Measurements from ENCODE around the gene SWT1. TPM values are rescaled to one million over a fixed set of nuclear protein-coding genes. Genes with fewer than 3 reads are reported as not detected.
A peak's percentile ranks its signal among the peaks of the same experiment; 100 is the strongest.

The SWT1 gene
- total RNA-seq, 1 experiment from 2014 or later, result 3.6 TPM

GRCh38 chr1:185154912-185155513 is 2.0 kb upstream of the SWT1 start:
- POLR2A ChIA-PET (ENCODE audit: unreplicated experiment), result no interaction called here
- peaks cover 21% of the 10 kb centered on the region for H3K4me1 ChIP-seq (replicated peaks; ENCODE audit: insufficient read depth)
- TF ChIP-seq CTCF (conservative IDR thresholded peaks at IDR 0.05) (no peak), EZH2 (IDR thresholded peaks at IDR 0.05; ENCODE audit: low read depth) (no peak)
- H3K27ac ChIP-seq, result no peak overlapping the region
- H2AFZ ChIP-seq, result peak overlapping the region; percentile 36; the same call in 1 of the 2 replicates
- H3K9me3 ChIP-seq (ENCODE audit: insufficient read depth, low read depth), result no peaks in the 10 kb centered on the region
- H3K36me3 ChIP-seq (ENCODE audit: low read depth), result no peaks in the 10 kb centered on the region
- H3K4me2 ChIP-seq, result peak overlapping the region; percentile 84
- H3F3A ChIP-seq (ENCODE audit: insufficient read depth, low read depth), result no peaks in the 10 kb centered on the region
- no peaks in the 10 kb centered on the region for H4K20me1 ChIP-seq (ENCODE audit: insufficient read depth)
- H3K4me3 ChIP-seq, result peak overlapping the region; percentile 82; the same call in 1 of the 2 replicates
- no peaks in the 10 kb centered on the region for H3K27me3 ChIP-seq (ENCODE audit: insufficient read depth, low read depth)
- peaks cover 19% of the 10 kb centered on the region for H3K79me2 ChIP-seq (ENCODE audit: low read depth)
- peak in 1 of 2 experiments; percentile 64 for DNase-seq
- intact Hi-C loops (cut with micrococcal nuclease; ENCODE audit: unreplicated experiment), result loop anchor here (5.0 kb wide), 3 partner anchors 183 to 517 kb away; partner anchors contain the start of gene NIBAN1
- no peaks in the 10 kb centered on the region for H3K9me2 ChIP-seq (ENCODE audit: insufficient read depth)
- CTCF ChIA-PET, result no interaction called here
- BruUV-seq (replicated peaks), result no TSS peak

GRCh38 chr1:185155600-185156287 is 1.2 kb upstream of the SWT1 start:
- H3K9me2 ChIP-seq (ENCODE audit: insufficient read depth), result no peaks in the 10 kb centered on the region
- no peaks in the 10 kb centered on the region for H3K9me3 ChIP-seq (ENCODE audit: insufficient read depth, low read depth)
- H3K4me2 ChIP-seq, result peak overlapping the region; percentile 84
- H4K20me1 ChIP-seq (ENCODE audit: insufficient read depth), result no peaks in the 10 kb centered on the region
- H3K4me1 ChIP-seq (replicated peaks; ENCODE audit: insufficient read depth), result peaks cover 21% of the 10 kb centered on the region
- ChIA-PET CTCF (interaction anchor here (0.6 kb wide), 1 partner anchor 565 kb away, joined by 4 read pairs; no protein-coding TSS in a partner anchor), POLR2A (ENCODE audit: unreplicated experiment) (interaction anchor here (0.5 to 0.6 kb wide), 3 partner anchors 111 to 410 kb away, joined by 3 to 12 read pairs (median 3); partner anchors contain the start of gene RNF2)
- DNase-seq, result no peak
- no peaks in the 10 kb centered on the region for H3F3A ChIP-seq (ENCODE audit: insufficient read depth, low read depth)
- H3K79me2 ChIP-seq (ENCODE audit: low read depth), result peaks cover 19% of the 10 kb centered on the region
- peak overlapping the region; percentile 82 for H3K4me3 ChIP-seq
- H3K27me3 ChIP-seq (ENCODE audit: insufficient read depth, low read depth), result no peaks in the 10 kb centered on the region
- no peak for TF ChIP-seq EZH2 (IDR thresholded peaks at IDR 0.05; ENCODE audit: low read depth)
- no peak for TF ChIP-seq CTCF (conservative IDR thresholded peaks at IDR 0.05)
- peak overlapping the region; percentile 91 for H2AFZ ChIP-seq
- intact Hi-C loops (cut with micrococcal nuclease; ENCODE audit: unreplicated experiment), result loop anchor here (2.0 to 5.0 kb wide), 4 partner anchors 109 to 517 kb away; partner anchors contain the start of gene NIBAN1
- no peaks in the 10 kb centered on the region for H3K36me3 ChIP-seq (ENCODE audit: low read depth)
- no peak overlapping the region for H3K27ac ChIP-seq
- BruUV-seq (replicated peaks), result no TSS peak

- Histone ChIP-seq H3K27me3 (ENCODE audit: insufficient read depth, low read depth) (no peaks in the 10 kb centered on the region), H3K9me2 (ENCODE audit: insufficient read depth) (no peaks in the 10 kb centered on the region), H4K20me1 (ENCODE audit: insufficient read depth) (no peaks in the 10 kb centered on the region), H3K36me3 (ENCODE audit: low read depth) (no peaks in the 10 kb centered on the region), H3K4me3 (peak overlapping the region; percentile 82), H2AFZ (peak overlapping the region; percentile 91), H3F3A (ENCODE audit: insufficient read depth, low read depth) (no peaks in the 10 kb centered on the region), H3K4me2 (peak overlapping the region; percentile 84), H3K9me3 (ENCODE audit: insufficient read depth, low read depth) (no peaks in the 10 kb centered on the region), H3K79me2 (ENCODE audit: low read depth) (peaks cover 19% of the 10 kb centered on the region), H3K4me1 (replicated peaks; ENCODE audit: insufficient read depth) (peaks cover 21% of the 10 kb centered on the region), H3K27ac (peak overlapping the region; percentile 48)
- no peak for DNase-seq
- intact Hi-C loops (cut with micrococcal nuclease; ENCODE audit: unreplicated experiment), result loop anchor here (2.0 to 5.0 kb wide), 4 partner anchors 110 to 516 kb away; partner anchors contain the start of gene NIBAN1
- CTCF ChIA-PET, result interaction anchor here (0.6 to 1.0 kb wide), 2 partner anchors 14 to 565 kb away, joined by 3 to 4 read pairs; no protein-coding TSS in a partner anchor
- POLR2A ChIA-PET (ENCODE audit: unreplicated experiment), result interaction anchor here (0.5 to 0.6 kb wide), 3 partner anchors 111 to 409 kb away, joined by 3 to 12 read pairs (median 3); partner anchors contain the start of gene RNF2
- TSS peak; percentile 89 for BruUV-seq (replicated peaks)
- TF ChIP-seq CTCF (conservative IDR thresholded peaks at IDR 0.05), result no peak
- no peak for TF ChIP-seq EZH2 (IDR thresholded peaks at IDR 0.05; ENCODE audit: low read depth)
Measured at GRCh38 chr1:185156288-185156853, 596 bp upstream of the SWT1 start.
